HG03521 (cell line): ENCODE data around the gene HNRNPA1.

Experiments used
- ATAC-seq: cut with Tn5 transposase; IDR thresholded peaks from one replicate; pipeline ENCODE4 v1.9.1; 2021; ENCODE audit warnings: mild to moderate bottlenecking, moderate library complexity; ENCODE audit not compliant: unreplicated experiment

The HNRNPA1 gene

DNA sequence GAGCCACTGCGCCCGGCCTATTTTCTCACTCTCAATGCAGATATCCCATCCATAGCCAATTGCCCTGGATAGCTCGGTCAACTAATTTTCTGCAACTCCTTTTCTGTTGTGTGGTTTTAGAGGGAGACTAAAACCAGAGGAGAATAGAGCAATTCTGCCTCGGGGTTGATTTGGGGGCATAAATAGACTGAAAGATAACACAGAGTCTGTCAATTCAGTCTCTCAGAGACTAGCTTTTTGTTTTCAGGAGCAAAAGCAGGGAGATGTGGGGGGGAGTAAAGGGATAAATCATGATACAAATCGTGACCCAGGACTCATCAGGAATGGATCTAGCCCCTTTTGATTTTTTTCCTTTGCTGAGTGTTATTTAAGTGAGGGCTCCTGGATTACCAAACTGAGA lies 50.9 kb downstream of the HNRNPA1 start:
- no peak for ATAC-seq

DNA sequence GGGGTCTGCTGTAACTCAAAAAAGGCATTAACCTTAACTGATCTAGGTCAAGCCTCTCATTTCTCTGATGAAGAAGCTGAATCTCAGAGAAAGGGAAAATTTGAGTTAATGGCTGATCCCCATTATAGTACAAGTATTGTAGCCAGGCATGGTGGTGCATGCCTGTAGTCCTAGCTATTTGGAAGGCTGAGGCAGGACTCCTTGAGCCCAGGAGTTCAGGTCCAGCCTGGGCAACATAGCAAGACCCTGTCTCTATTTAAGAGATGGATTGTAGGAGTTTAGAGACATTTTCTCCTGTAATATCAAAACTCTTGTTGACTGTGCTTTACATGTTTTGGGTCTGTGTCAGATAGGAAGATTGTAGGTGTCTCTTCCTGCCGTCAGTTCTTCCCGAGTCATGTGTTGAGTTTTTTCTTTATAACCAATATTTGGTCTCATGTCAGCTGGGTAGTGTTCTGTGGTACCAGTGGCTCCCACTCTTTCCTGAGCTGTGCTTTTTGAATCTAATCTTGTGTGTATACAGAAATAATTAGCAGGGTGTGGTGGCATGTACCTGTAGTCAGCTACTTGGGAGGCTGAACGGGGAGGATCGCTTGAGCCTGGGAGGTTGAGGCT lies 53.0 kb downstream of the HNRNPA1 start:
- no peak for ATAC-seq
